Measurements from ENCODE around the gene GLIS1. TPM values are rescaled to one million over a fixed set of nuclear protein-coding genes. Genes with fewer than 3 reads are reported as not detected.

GLIS1 gene
- total RNA-seq, 1 experiment from 2014 or later, result 0.39 TPM

DNA sequence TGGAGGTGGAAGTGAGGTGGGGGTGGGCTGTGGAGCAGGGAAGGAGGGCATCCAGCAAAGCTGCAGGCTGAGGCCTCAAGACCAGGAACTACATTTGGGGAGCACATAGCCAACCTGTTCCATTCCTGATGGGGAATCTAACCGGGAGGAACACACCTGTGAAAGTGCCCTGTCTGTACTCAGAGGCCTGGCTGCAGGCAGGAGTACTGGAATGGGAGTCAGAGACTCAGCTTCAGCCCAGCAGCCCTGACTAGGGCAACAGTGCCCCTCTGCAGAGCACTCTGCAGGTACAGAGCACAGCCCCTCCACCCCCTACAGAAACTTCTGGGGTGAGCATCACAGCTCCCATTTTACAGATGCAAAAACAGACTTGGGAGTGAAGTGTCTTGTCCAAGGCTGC is 153.4 kb downstream of the GLIS1 start:
- intact Hi-C loops (cut with micrococcal nuclease), result no loop called here
- ChIA-PET RAD21 (ENCODE audit: low non-redundant PET in 1 of 2, low total read pairs in 2 of 2, uncharacterized antibody in 2 of 2, unreplicated experiment in 2 of 2) (no interaction called here), POLR2A (no interaction called here)

DNA sequence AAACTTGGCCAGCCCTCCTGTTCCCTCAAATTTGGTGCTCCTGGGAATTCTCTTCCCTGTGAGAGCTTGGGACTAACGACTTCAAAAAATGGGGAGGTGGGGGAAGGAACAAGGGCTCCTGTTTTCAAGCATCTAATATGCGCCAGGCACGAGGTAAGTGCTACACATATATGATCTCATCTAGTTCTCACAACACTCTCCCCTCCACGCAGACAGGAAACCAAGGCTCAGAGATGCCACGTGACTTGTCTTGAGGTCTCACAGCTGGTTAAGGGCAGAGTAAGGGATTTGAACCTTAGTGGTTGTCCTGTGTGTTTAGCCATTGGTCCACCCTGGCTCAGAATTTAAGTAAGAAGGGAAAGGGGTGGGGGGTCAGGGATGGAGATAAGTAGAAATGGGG is 153.8 kb downstream of the GLIS1 start:
- no peaks in the 10 kb centered on the region for H3K9me2 ChIP-seq (ENCODE audit: insufficient read depth)
- H3K27ac ChIP-seq (ENCODE audit: low read depth, low read length), result no peak overlapping the region
- H3K27me3 ChIP-seq (ENCODE audit: insufficient read depth, low read length), result peaks cover 9% of the 10 kb centered on the region; the same call in 1 of the 2 replicates
- no TSS peak for BruUV-seq (replicated peaks)
- no peaks in the 10 kb centered on the region for H4K20me1 ChIP-seq (ENCODE audit: insufficient read depth)
- no peaks in the 10 kb centered on the region for H3K79me2 ChIP-seq (ENCODE audit: insufficient read depth, low read length)
- no peak overlapping the region for H3K4me2 ChIP-seq (ENCODE audit: low read length)
- POLR2A ChIA-PET, result no interaction called here
- H3K9me3 ChIP-seq (ENCODE audit: control insufficient read depth in 1 of 2, insufficient read depth in 1 of 2, low read depth in 1 of 2, low read length in 2 of 2), result no peaks in the 10 kb centered on the region
- intact Hi-C loops (cut with micrococcal nuclease), result no loop called here
- H3K36me3 ChIP-seq (ENCODE audit: control insufficient read depth in 1 of 2, insufficient read depth in 2 of 2, low read length in 2 of 2), result no peaks in the 10 kb centered on the region
- ATAC-seq (no peak), DNase-seq (ENCODE audit: low read depth, low spot score) (no peak)
- RAD21 ChIA-PET (ENCODE audit: low non-redundant PET in 1 of 2, low total read pairs in 2 of 2, uncharacterized antibody in 2 of 2, unreplicated experiment in 2 of 2), result no interaction called here
- no peak overlapping the region for H3K4me3 ChIP-seq (replicated peaks in 1 of 2; ENCODE audit: low read depth in 1 of 2, low read length in 2 of 2)
- no peak overlapping the region for H3K9ac ChIP-seq (ENCODE audit: low read length)
- CTCF ChIA-PET, result no interaction called here
- no peak overlapping the region for H2AFZ ChIP-seq (ENCODE audit: low read depth, low read length, poor library complexity, severe bottlenecking)
- peaks cover 5 to 12% of the 10 kb centered on the region in 2 experiments; a peak in 2 of 4 replicates for H3K4me1 ChIP-seq (ENCODE audit: control insufficient read depth in 1 of 2, insufficient read depth in 2 of 2, low read length in 2 of 2)
- no peak for TF ChIP-seq EGR1 (IDR thresholded peaks at IDR 0.05; ENCODE audit: low read depth)
- TF ChIP-seq SIN3A (IDR thresholded peaks at IDR 0.05; ENCODE audit: low read depth), result no peak
- no peak for TF ChIP-seq FOSL1 (IDR thresholded peaks at IDR 0.05; ENCODE audit: low read depth)
- TF ChIP-seq, protein P1, sequence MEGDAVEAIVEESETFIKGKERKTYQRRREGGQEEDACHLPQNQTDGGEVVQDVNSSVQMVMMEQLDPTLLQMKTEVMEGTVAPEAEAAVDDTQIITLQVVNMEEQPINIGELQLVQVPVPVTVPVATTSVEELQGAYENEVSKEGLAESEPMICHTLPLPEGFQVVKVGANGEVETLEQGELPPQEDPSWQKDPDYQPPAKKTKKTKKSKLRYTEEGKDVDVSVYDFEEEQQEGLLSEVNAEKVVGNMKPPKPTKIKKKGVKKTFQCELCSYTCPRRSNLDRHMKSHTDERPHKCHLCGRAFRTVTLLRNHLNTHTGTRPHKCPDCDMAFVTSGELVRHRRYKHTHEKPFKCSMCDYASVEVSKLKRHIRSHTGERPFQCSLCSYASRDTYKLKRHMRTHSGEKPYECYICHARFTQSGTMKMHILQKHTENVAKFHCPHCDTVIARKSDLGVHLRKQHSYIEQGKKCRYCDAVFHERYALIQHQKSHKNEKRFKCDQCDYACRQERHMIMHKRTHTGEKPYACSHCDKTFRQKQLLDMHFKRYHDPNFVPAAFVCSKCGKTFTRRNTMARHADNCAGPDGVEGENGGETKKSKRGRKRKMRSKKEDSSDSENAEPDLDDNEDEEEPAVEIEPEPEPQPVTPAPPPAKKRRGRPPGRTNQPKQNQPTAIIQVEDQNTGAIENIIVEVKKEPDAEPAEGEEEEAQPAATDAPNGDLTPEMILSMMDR (IDR thresholded peaks at IDR 0.05 in 2 of 3, conservative IDR thresholded peaks at IDR 0.05 in 1 of 3; ENCODE audit: borderline replicate concordance in 1 of 3, insufficient read depth in 1 of 3, low read depth in 2 of 3, low read length in 2 of 3), result no peak
- TF ChIP-seq POLR2AphosphoS5 (IDR thresholded peaks at IDR 0.05; ENCODE audit: low read depth, low read length), result no peak
- no peak for TF ChIP-seq YY1 (IDR thresholded peaks at IDR 0.05; ENCODE audit: extremely low read depth, insufficient replicate concordance, low read depth, low read length)
- TF ChIP-seq POLR2A (IDR thresholded peaks at IDR 0.05; ENCODE audit: borderline replicate concordance, extremely low read depth, insufficient read depth, insufficient read length), result no peak
- TF ChIP-seq, protein P2, sequence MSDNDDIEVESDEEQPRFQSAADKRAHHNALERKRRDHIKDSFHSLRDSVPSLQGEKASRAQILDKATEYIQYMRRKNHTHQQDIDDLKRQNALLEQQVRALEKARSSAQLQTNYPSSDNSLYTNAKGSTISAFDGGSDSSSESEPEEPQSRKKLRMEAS (IDR thresholded peaks at IDR 0.05), result no peak
- TF ChIP-seq EZH2phosphoT487 (IDR thresholded peaks at IDR 0.05; ENCODE audit: borderline replicate concordance), result no peak
- no peak for TF ChIP-seq SP1 (IDR thresholded peaks at IDR 0.05; ENCODE audit: low read depth)
- TF ChIP-seq, protein P3, sequence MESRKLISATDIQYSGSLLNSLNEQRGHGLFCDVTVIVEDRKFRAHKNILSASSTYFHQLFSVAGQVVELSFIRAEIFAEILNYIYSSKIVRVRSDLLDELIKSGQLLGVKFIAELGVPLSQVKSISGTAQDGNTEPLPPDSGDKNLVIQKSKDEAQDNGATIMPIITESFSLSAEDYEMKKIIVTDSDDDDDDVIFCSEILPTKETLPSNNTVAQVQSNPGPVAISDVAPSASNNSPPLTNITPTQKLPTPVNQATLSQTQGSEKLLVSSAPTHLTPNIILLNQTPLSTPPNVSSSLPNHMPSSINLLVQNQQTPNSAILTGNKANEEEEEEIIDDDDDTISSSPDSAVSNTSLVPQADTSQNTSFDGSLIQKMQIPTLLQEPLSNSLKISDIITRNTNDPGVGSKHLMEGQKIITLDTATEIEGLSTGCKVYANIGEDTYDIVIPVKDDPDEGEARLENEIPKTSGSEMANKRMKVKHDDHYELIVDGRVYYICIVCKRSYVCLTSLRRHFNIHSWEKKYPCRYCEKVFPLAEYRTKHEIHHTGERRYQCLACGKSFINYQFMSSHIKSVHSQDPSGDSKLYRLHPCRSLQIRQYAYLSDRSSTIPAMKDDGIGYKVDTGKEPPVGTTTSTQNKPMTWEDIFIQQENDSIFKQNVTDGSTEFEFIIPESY (IDR thresholded peaks at IDR 0.05; ENCODE audit: extremely low read depth, insufficient replicate concordance, low read length), result no peak

More for the DNA sequence above, 153.4 kb downstream of the GLIS1 start:
- no peak overlapping the region for H3K9ac ChIP-seq (ENCODE audit: low read length)
- TF ChIP-seq FOSL1 (IDR thresholded peaks at IDR 0.05; ENCODE audit: low read depth) (no peak), POLR2AphosphoS5 (IDR thresholded peaks at IDR 0.05; ENCODE audit: low read depth, low read length) (no peak)
- TF ChIP-seq, protein P1 (IDR thresholded peaks at IDR 0.05 in 2 of 3, conservative IDR thresholded peaks at IDR 0.05 in 1 of 3; ENCODE audit: borderline replicate concordance in 1 of 3, insufficient read depth in 1 of 3, low read depth in 2 of 3, low read length in 2 of 3), result no peak
- CTCF ChIA-PET, result no interaction called here
- no peaks in the 10 kb centered on the region for H3K9me2 ChIP-seq (ENCODE audit: insufficient read depth)
- no peak overlapping the region for H3K4me2 ChIP-seq (ENCODE audit: low read length)
- ATAC-seq (no peak), DNase-seq (ENCODE audit: low read depth, low spot score) (no peak)
- H3K79me2 ChIP-seq (ENCODE audit: insufficient read depth, low read length), result no peaks in the 10 kb centered on the region
- H3K36me3 ChIP-seq (ENCODE audit: control insufficient read depth in 1 of 2, insufficient read depth in 2 of 2, low read length in 2 of 2), result no peaks in the 10 kb centered on the region
- no peak overlapping the region for H2AFZ ChIP-seq (ENCODE audit: low read depth, low read length, poor library complexity, severe bottlenecking)
- no TSS peak for BruUV-seq (replicated peaks)
- peaks cover 5 to 12% of the 10 kb centered on the region in 2 experiments; a peak in 2 of 4 replicates for H3K4me1 ChIP-seq (ENCODE audit: control insufficient read depth in 1 of 2, insufficient read depth in 2 of 2, low read length in 2 of 2)
- no peaks in the 10 kb centered on the region for H3K9me3 ChIP-seq (ENCODE audit: control insufficient read depth in 1 of 2, insufficient read depth in 1 of 2, low read depth in 1 of 2, low read length in 2 of 2)
- H4K20me1 ChIP-seq (ENCODE audit: insufficient read depth), result no peaks in the 10 kb centered on the region
- no peak overlapping the region for H3K27ac ChIP-seq (ENCODE audit: low read depth, low read length)
- no peak overlapping the region for H3K4me3 ChIP-seq (replicated peaks in 1 of 2; ENCODE audit: low read depth in 1 of 2, low read length in 2 of 2)
- peaks cover 9% of the 10 kb centered on the region; the same call in 1 of the 2 replicates for H3K27me3 ChIP-seq (ENCODE audit: insufficient read depth, low read length)
